HG03159 (cell line): ENCODE data around the gene ALDH4A1.
"Not testable (repeated sequence)": the region's sequence is repeated elsewhere in the genome, so short reads cannot be mapped to it uniquely, and the experiment has no call there.

Source experiments
- ATAC-seq: cut with Tn5 transposase; IDR thresholded peaks from one replicate; pipeline ENCODE4 v1.9.1; 2021; ENCODE audit warnings: mild to moderate bottlenecking, moderate library complexity; ENCODE audit not compliant: unreplicated experiment

The ALDH4A1 gene

DNA sequence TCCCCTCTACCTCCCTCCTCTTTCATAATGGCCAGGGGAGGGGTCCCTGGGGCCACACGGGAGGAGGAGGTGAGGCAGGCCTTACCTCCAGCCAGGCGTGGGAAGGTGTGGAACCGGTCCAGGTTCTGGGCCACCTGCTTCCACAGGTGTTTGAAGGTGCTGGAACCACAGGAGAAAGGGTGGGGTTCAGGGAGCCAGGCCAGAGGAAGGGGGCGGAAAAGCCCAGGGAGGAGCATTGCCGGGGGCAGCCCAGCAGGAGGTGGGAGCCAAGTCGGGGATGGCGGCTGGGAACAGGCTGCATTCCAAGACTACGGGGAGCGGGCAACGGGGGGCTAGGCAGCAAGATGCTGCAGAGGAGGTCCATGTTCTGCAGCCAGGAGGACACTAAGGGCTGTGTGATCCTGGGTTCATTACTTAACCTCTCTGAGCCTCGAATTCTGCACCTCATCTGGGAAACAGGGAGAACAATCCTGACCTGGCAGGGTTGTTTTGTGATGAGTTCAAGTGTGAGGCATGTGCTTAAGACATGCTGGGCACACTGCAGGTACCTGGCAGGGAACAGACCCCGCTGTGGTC, 23.1 kb downstream of the ALDH4A1 start:
- ATAC-seq, result no peak

DNA sequence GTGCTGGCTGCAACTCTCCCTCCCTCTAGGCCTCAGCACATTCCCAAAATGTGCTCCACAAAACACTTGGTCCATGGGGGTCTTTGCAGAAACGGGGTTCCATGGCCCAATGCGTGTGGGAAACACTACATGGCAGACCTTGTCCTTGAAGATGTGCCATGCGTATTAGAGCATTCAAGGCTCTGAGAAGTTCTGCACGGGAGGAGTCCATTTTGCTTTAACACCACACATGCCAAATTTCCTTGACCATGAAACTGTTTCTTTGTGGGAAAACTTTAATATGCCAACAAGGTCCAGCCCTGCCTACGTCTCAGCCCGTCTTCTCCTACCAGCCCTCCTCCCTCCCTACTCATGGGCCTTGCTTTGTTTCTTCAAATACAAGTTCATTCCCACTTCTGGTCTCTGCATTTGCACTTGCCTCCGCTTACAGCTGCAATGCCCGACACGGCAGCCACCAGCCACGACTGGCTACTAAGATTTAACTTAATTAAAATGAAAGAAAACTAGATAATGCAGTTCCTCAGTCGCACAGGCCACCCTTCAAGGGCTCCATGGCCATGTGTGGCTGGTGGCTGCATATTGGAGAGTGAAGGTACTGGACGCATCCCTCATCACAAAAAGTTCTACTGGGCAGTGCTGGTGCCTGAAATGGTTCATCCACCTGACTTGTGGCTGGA, 23.7 kb downstream of the ALDH4A1 start:
- no peak for ATAC-seq

DNA sequence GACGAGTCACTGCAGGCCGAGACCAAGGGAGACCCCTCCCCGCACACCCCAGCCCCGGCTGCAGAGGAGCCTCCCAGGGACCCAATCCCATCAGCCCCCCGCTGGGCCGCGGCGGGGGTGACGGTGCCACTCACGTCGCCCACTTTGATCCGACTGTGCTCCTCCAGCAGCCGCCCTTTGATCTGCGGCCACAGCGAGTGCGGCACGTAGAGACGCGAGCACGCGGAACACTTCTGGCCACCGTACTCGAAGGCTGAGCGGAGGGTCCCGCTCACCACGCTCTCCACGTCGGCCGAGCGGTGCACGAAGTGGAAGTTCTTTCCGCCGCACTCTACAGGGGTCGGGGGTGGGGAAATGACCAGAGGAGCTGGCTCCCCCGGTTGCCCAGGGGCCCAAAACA, 25.1 kb downstream of the ALDH4A1 start:
- no peak for ATAC-seq

DNA sequence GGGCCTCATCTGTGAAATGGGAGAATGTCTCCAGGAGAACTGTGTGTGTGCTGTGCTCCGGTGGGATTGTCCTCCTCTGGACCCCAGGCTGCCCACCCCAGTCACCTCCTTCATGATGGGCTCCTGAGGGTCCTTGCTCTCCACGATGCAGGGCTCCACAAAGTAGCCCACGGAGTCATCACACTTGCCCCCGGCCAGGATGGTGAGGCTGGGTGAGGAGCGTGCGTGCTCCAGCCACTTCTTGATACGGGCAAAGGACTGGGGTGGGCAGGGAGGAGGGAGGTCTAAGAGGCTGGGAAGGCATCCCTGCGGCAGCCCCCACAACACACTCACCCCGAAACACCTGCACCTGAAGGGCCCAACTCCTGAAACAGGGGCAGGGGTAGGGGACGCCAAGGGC, 26.1 kb downstream of the ALDH4A1 start:
- ATAC-seq, result no peak

DNA sequence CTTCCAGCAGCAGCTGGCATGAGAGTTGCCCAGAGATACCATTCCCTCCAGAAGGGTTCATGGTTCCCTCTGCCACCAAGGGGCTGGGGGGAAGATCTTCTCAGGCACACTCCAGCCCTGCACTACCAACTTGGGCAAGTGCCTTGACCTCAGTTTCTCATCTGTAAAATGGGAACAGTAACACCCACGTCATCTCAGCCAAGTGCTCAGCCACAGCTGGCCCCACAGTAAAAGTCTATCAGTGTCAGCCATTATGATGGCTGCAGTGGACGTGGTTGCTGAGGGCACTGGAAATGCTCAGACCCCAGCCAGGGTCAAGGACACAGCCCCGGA, 26.6 kb downstream of the ALDH4A1 start:
- no peak for ATAC-seq

DNA sequence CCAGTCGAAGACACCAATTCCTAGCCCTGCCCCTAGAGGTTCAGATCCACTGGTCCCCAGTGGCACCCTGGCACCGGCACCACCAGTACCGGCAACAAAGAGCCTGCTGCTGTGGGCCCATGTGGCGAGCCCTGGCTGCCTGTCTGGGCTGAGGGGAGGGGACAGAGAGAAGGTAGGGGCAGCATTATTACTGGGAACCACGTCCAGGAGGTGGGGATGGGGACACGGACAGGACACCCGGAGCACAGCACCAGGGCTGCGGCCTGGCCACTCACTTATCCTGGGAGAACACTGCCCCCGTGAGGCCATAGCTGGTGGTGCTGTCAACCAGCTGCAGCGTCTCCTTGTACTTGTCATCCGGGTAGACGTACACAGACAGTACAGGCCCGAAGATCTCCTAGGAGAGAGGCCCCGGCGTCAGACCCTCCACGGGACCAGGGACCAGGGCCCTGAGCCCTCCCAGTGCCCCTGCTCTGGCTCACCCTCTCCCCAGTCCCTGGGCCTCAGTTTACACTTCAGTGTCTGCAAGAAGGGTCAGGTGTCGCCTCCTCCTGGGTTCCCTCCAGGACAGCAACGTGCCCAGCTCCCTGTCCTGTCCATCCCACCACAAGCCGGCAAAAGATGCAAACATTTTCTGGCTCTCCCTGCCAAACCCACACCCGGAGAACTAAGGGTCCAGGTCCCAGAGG, 27.1 kb downstream of the ALDH4A1 start:
- ATAC-seq, result no peak

DNA sequence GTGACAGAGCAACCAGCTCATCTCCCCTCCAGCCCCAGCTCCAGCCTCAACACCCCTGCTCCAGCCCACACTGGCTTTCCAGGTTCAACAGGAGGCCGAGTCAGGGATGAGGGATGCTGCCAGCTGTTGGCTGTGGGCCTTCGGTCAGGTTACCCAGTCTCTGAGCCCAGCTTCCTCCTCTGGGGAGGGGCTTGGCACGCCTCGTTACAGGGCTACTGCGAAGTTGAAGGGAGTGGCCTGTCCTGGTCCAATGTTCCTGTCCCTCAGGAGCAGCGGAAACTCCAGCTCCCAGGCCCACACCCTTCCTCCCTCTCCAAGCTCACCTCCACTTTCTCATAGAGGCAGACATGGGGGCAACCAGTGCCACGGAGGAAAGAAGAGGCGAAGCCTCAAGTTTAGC, 27.8 kb downstream of the ALDH4A1 start:
- ATAC-seq, result no peak

DNA sequence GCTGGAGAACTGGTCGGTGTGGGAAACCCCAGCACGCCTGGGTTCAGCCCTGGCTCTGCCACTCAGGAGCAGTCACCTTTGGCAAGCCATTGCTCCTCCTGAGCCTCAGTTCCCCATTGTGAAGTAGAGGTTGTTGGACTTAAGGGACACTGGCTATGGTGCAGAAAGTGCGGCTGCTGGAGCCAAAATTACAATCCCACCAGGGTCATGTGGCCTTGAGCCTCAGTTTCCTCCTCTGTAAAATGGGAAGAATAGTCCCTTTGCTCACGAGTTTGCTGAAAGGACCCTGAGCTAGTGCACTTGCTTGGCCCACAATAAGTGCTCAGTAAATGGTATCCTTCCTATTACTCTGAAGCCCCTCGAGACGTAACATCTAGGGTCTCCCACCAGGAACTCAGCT, 28.3 kb downstream of the ALDH4A1 start:
- no peak for ATAC-seq

DNA sequence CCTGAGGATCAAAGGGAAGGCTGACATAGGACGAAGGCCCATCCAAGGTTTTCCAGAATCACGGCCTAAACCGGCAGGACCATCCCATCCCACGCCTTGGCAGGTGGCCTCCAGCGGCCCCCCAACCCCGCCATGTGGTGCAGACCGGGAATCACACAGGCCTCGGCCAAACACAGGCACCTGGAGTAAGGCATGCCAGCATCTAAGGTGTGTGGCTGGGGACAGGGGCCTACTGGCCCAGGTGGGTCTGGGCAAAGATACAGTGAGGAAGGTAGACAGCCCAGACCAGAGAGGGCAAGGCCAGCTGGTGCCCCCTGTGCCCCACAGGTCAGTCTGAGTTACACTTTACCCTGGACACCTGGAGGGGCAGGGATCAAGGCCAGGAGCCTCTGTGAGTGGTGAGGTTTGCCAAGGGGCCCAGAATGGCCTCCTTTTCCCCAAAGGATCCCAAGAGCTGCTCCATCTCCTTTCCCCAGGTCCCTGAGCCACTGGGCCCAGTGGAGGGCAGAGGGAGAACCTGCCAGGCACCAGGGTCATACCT, 30.2 kb downstream of the ALDH4A1 start:
- no peak for ATAC-seq

DNA sequence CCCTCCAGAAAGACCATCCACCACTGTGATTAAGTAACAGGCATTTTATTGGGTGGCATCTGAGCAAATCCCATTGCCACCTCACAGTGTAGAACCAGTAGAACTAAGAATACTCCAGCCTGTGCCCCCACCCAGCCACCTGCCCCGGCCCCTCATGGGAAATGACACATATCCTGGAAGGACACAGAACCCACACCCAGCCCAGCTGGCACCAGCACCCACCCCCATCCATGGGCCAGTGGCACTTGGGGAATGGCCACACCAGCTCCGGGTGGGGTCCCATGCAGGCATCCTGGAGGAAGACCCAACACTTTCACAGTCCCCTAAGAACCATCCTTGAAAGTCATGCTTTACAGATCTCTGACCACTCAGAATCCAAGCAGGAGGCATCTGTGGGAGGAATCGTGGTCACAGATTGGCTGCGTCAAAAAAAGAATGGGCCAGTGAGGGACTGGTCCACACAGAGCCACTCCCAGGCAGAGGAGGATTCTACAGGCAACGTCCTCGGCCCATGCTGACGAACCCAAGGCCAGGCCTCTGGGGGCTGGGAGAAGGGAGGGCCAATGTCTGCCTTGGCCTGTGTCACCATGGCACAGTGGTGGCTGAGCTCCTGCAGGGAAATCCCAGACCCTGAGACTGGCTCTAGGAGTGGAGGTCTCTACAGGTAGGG, 30.8 kb downstream of the ALDH4A1 start:
- ATAC-seq, result no peak

DNA sequence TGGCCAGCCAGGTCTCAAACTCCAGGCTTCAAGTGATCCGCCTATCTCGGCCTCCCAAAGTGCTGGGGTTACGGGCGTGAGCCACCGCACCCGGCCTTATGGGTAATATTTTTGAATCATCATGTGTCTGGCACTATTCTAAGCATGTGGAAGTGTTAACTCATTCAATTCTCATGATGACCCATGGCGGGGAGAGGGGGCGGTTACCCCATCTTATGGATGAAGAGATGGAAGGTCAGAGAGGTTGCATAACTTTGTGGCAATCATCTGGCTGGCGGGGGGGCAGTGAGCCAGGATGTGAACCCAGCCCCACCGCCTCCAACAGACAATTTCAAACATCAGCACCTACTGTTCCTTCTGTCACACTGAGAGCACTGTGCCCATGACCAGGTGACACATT, 31.4 kb downstream of the ALDH4A1 start:
- no peak for ATAC-seq

DNA sequence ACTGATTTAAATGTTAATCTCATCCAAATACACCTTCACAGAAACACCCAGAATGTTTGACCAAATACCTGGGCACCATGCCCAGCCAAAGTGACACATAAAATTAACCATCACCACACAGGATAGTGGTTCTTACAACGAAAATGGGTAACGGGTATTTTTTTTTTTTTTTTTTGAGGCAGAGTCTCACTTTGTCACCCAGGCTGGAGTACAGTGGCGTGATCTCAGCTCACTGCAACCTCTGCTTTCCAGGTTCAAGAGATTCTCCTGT, 31.8 kb downstream of the ALDH4A1 start:
- ATAC-seq, result not testable (repeated sequence)

DNA sequence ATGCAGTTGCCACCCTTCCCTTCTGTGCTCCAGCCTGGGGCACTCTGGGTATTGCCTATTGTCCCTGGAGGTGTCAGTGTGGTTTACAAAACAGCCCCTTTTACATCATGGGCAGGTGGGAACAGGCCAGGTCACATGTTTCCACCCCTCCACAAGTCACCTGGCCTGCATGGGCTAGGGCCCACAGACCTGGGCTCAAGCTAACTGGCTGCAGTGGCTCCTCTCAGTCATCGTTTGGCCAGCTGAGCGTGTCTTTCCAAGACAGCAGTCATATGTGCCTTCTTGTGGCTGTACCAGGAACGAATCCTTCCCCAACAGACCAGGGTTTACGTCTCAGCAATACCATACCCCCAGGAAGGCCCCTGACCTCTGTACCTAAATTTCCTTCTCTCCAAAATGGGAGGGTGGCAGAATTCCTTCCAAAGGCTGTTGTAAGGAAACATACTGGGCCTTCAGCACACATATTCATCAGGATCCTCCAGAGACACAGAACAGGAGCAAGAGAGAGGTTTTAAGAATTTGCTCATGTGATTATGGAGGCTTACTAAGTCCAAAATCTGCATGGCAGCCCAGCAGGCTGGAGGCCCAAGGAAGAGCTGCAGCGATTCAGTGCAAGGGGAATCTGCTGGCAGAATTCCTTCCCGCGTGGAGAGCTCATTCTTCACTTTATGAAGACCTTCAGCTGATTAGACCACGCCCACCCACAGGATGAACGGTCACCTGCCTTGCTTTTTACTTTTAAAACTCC, 32.3 kb downstream of the ALDH4A1 start:
- no peak for ATAC-seq

DNA sequence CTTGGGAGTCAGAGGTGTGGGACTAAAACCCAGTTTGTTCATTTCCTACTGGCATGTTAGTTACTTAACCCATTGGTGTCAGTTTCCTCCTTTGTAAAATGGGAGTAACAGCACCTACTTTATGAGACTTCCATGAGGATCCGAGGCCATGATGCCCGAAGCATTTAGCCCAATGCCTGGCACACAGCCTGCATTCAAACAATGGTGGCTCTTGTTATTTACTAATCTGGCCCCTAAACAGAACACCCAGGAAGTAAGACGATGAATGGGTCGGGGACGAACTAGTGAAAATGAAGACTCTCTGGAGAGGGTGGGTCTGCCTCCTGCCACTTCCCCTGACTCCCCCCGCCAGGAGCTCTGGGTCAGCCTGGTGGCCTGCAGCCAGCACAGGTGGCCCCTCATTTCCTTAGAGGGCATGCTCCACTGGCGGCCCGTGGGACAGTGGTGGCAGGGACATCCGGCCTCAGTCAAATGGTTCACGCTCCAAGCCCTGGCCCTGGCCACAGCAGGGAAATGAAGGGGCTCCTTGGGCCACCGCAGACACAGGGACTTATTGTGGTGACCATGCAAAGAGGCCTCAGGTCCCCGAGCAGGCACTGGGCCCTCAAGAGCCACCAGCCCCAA, 33.4 kb downstream of the ALDH4A1 start:
- no peak for ATAC-seq

DNA sequence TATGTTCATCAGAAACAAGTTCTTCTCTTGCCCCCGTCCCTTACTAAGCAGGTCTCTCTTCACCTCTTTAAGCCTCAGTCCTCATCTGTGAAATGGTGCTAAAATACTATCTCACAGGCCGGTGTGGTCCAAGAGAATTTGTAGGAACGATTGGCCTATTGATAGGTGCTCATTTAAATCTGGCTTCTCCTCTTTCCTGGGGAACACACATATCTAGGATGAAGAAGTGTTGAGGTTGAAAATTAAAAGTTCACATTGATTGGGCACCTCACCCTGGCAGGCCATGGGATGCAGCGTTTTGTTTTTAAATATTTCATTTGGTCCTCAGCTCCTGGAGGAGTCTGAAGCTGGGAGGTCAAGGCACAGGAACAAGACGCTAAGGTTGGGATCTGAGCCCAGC, 34.0 kb downstream of the ALDH4A1 start:
- no peak for ATAC-seq

DNA sequence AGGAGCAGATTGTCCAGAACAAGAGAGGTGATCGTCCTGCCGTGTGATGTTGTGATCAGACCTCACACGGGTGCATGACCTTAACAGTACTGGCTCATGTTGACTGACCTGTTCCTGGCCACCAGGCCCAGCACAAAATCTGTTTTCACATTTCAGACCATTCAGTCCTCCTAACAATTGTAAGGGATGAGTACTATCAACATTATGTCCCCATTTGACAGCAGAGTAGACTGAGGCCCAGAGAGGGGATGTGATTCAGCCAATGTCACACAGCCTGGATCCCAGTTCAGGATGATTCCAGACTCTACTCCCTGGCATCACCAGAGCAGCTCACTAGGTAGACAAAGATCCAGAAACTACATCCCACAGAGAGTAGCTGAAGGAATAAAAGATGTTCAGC, 35.5 kb downstream of the ALDH4A1 start:
- no peak for ATAC-seq

DNA sequence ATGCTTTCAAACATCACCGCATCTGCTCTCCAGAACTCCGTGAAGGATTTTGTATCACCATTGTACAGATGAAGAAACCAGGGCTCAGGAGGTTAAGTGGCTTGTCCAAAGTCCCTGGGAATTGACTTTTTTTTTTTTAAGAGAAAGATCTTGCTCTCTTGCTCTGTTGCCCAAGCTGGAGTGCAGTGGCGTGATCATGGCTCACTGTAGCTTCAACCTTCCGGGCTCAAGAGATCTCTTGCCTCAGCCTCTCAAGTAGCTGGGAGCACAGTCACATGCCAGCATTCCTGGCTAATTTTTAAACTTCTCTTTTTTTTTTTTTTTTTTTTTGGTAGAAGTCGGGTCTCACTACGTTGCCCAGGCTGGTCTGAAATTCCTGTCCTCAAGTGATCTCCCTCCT, 36.0 kb downstream of the ALDH4A1 start:
- no peak for ATAC-seq

DNA sequence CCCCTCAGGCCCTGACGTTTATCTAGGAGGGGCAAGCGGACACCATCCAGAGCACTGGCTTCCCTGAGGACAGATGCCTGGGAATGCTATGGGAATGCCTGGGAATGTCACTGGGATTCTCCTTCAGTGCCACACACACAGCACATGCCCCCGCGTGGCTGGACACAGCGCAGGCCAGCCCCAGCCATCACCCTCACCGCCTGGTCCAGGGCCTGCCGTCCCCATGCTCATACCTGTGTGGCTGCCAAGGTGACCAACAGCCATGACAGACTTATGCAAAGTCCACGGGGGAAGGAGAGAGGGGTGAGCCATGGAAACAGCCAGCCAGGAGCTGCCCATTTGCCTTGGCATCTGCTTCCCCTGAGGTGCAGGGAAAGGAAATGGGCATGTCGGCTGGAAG, 37.2 kb downstream of the ALDH4A1 start:
- no peak for ATAC-seq

DNA sequence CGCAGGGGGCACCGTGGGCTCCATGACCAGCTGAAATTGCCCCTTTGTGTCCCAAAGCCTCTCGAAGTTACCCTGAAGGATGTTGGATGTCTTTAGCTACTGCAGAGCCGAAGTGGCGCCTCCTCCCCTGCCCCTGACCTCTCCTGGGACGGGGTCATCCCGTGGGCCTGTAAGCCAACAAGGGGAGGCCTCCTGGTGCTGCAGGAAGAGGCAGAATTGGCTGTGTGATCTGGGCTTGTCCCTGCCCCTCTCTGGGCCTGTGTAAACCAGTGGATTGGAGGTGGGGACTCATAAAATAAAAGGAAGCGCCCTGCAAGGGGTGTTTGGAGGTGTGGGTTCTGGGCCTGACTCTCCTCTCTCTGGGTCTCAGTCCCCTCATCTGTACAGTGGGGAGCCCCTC, 40.8 kb downstream of the ALDH4A1 start:
- no peak for ATAC-seq

DNA sequence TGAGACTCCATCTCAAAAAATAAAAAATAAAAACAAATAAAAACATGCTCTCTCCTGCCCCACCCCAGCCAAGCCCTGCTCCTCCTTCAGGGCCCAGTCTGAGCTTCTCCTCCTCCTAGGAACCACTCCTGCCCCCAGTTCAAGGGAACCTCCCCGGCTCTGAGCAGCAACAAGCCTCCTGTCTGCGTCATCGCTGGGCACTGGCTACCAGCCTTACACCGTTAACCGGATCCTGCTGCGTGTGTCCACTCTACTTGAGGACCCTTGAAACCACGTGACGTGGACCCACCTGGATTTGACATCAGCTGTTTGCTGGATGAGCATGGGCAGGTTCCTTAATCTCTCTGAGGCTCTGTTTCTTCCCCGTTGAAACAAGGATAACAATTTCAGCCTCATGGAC, 41.3 kb downstream of the ALDH4A1 start:
- no peak for ATAC-seq

DNA sequence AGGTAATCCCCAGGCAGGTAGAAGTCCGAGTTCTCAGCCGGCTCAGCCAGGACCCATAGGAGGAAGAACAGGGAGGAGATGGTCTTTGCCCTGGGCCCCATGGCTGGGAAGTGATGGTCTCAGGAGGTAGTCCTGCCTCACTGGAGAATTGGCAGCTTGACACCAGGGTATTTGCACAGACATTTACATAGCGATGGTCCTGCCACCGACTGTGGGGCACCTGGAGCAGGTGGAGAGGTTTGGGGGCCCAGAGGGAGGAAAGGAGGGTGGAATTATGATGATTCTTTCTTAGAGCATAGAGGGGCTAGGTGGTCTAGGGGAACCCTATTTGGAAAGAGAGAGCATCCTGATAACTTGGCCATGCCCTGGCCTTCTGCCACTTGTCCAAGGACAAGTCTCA, 42.8 kb downstream of the ALDH4A1 start, which contains the start of gene TAS1R2:
TAS1R2 (minus strand) TSS at position 101 of the 400 bp plus-strand sequence; CDS start at position 101, 0 bp downstream.
- no peak for ATAC-seq
